GM12801 (cell line): ENCODE data around the gene TRPM3.

Experiments used
- CTCF ChIP-seq: IDR thresholded peaks from one replicate; pipeline ENCODE4 v1.5.1; 2011; ENCODE audit warnings: control low read depth; ENCODE audit not compliant: insufficient read length; ENCODE audit errors: extremely low read depth

Gene TRPM3

GRCh38 chr9:70534471-70534870 is 587.0 kb downstream of the TRPM3 start:
- TF ChIP-seq CTCF: no peak

- no peak for TF ChIP-seq CTCF
Measured at GRCh38 chr9:70534061-70534460, 587.4 kb downstream of the TRPM3 start.

- no peak for TF ChIP-seq CTCF
Measured at GRCh38 chr9:70533492-70533891, 587.9 kb downstream of the TRPM3 start.

- TF ChIP-seq CTCF: no peak
Measured at GRCh38 chr9:70532716-70533115, 588.7 kb downstream of the TRPM3 start.

- TF ChIP-seq CTCF: no peak
Measured at GRCh38 chr9:70531311-70531710, 590.1 kb downstream of the TRPM3 start.

GRCh38 chr9:70530716-70531115 is 590.7 kb downstream of the TRPM3 start:
- no peak for TF ChIP-seq CTCF

- TF ChIP-seq CTCF: no peak
Measured at GRCh38 chr9:70529833-70530232, 591.6 kb downstream of the TRPM3 start.

- no peak for TF ChIP-seq CTCF
Measured at GRCh38 chr9:70529377-70529776, 592.0 kb downstream of the TRPM3 start.
